ENCODE data around the gene XPNPEP3. TPM values are rescaled to one million over a fixed set of nuclear protein-coding genes. Genes with fewer than 3 reads are reported as not detected.
"Not testable (repeated sequence)": the region's sequence is repeated elsewhere in the genome, so short reads cannot be mapped to it uniquely, and the experiment has no call there.

Gene XPNPEP3
- total RNA-seq, 1 donor from 2014 or later = 14.7 TPM

DNA sequence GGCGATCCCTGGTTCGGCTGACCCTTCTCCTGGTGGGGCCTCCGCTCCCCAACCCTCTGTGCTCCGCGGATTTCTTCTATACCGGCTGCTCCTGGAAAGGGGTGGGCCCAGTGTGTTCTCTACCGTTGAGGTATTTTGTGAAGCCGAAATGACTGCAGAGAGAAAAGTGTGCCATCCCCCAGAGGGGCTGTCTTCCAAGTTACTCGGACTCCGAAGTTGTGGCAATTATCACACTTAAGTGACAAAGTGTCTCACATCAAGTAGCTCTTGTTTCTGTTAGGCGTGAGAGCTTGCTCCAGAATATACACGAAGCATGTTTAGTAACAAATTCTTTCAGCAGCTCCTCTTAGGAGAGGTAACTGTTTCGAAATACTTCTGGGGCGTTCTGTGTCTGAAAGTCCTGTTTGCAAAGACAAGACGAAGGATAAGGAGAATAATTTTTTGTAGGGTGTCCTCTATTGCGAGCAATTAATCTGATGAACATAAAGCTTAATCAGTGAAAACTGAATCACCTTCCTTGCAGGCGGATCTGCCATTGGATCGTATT is 434 bp downstream of the XPNPEP3 start:
- no peak for DNase-seq (ENCODE audit: low read depth)

DNA sequence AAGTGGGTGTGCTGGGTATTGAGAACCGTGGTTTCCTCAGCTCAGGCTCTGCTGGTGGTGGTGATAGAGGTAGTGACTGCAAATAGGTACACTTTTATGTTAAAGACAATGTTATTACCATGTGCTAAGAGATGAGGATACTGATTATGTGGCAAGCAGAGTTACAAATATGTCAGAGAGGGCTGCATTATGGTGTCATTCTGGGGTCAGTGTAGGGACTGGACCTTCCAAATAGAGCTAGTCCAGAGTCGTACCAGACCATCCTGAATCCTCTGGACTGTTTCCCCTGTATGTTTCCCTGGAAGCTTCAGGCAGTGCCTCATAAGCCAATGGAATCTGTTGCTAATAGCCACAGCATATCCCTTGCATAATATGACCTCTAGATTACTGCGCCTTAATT is 5.1 kb downstream of the XPNPEP3 start, which contains the start of gene DNAJB7:
Gene DNAJB7, minus strand, starts transcription at position 101 of the 400 bp plus-strand sequence. CDS start 119 bp downstream, outside the sequence.
- DNase-seq (ENCODE audit: low read depth) = no peak

GRCh38 chr22:40862537-40862936 is 5.6 kb downstream of the XPNPEP3 start:
- no peak for DNase-seq (ENCODE audit: low read depth)

DNA sequence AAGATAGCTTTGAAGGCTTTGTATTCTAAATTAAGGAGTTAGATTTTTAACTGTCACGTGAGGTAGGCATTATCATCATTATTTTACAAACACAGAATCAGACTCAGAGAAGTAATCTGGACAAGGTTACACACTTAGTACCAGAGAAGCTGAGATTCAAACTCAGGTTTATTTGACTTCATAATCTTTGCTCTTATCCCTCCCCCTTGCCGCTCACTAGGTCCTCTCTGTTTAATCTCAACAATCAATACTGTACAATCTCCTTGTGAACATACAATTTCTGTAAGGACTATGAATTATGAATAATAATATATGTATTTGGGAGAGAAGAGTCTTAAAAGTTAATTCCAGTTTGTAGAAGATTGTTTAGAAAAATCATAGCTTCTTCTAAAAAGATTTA is 10.2 kb downstream of the XPNPEP3 start:
- DNase-seq (ENCODE audit: low read depth) = no peak

- DNase-seq (ENCODE audit: low read depth) = not testable (repeated sequence)
Measured at GRCh38 chr22:40868379-40868778, 11.4 kb downstream of the XPNPEP3 start.

- no peak for DNase-seq (ENCODE audit: low read depth)
Measured at GRCh38 chr22:40874016-40874415, 17.1 kb downstream of the XPNPEP3 start.

DNA sequence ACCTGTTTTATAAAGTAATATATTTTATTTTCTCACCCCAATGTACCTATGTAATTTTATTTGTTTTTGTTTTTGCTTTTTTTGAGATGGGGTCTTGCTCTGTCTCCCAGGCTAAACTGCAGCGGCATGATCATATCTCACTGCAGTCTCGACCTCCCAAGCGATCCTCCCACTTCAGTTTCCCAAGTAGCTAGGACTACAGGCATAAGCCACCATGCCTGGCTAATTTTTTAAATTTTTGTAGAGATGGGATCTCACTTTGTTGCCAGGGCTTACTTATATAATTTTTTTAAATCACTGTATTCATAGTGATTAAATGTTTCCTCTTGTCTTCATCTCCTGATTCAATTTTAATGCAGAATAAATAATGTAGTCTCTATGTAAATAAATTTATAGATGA is 18.2 kb downstream of the XPNPEP3 start:
- DNase-seq (ENCODE audit: low read depth) = no peak

DNA sequence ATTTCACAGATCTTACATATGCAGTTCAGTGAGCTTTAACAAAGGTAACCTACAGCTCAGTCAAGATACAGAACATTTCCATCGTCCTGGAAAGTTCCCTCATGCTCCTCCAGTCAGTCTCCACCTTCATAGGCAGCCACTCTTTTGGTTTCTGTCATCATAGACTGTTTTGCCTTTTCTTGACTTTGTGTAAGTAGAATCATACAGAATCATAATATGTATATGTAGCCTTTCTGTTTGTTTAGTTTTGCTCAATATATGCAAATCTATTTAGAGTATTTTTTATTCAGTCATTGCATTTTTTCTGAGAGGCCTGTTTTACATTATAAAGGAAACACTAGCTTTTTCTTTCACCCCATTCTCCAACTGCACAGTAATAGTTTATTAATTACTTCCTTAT is 20.0 kb downstream of the XPNPEP3 start:
- DNase-seq (ENCODE audit: low read depth) = no peak

DNA sequence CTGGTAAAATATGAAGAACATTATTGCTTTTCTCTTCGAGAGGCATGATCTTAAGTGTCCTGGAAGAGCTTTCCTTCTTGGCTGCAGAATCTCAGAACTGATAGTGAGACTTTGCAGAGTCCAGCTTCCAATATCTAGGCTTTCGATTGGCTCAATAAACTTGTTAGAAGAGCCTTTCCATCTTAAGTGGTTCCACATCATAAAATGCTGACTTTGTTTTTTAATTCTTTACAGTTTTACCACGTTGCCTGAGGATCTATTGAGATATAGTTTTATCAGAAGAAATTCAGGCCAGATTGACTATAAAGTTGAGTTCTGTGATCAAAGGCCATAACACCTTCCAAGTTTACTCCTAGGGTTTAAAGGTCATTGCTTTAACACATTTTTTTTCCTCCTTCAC is 20.5 kb downstream of the XPNPEP3 start:
- no peak for DNase-seq (ENCODE audit: low read depth)

- DNase-seq (ENCODE audit: low read depth) = peak; percentile 20
Measured at GRCh38 chr22:40878922-40879321, 22.0 kb downstream of the XPNPEP3 start.

- DNase-seq (ENCODE audit: low read depth) = no peak
Measured at GRCh38 chr22:40889116-40889515, 32.2 kb downstream of the XPNPEP3 start.

DNA sequence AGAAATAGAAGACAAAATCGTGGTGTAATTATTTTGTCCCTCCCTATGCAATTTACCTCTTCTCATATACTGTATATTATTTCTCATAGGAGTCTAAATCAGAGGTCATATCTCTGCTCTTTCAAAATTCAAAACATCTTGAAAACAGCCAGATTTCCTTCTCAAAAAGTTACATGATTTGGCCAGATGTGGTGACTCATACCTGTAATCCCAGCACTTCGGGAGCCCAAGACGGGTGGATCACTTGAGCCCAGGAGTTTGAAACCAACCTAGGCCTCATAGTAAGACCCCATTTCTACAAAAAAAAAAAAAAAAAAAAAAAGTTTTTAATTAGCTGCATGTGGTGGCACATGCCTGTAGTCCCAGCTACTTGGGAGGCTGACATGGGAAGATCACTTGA is 33.9 kb downstream of the XPNPEP3 start:
- no peak for DNase-seq (ENCODE audit: low read depth)

- DNase-seq (ENCODE audit: low read depth) = no peak
Measured at GRCh38 chr22:40894417-40894816, 37.5 kb downstream of the XPNPEP3 start.

DNA sequence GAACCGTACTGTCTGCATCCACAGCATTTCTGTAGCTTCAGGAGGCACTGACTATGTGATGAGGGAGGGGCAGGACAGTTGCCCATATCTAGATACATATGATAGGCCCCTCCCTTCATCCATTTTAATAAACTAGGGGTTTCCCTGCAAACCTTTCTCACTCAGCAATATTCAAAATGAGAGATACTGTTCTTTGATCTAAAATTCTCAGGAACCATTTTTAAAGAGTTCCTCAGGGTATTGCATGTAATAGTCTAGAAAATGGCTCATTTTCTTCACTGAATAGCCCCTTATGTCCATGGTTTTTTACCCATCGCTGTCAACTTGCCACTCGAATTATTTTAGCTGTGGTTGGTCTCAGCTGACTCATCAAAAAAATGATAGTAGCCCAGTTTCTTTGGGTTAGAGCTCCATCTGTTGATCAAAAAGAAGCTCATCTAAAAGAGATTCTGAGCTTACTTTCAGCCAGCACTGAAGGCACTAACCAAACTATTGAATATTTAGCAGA is 42.0 kb downstream of the XPNPEP3 start:
- peak; percentile 74 for DNase-seq (ENCODE audit: low read depth)

DNA sequence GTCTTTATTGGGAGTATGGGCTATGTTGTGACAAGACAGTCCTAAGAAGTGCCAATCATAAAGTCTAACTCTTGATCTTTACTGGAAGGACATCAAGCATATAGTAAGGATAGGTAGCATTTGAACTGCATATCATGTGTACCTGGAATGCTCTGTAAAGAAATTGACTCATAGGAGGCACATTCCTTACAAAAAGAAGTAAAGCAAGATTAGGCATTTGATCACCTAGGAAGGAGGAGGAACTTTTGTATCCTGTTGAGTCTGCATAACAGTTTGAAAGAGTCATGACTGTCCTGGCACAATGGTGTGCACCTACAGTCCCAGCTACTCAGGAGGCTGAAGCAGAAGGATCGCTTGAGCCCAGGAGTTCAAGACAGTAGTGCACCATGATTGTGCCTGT is 47.2 kb downstream of the XPNPEP3 start:
- DNase-seq (ENCODE audit: low read depth) = peak; percentile 3

DNA sequence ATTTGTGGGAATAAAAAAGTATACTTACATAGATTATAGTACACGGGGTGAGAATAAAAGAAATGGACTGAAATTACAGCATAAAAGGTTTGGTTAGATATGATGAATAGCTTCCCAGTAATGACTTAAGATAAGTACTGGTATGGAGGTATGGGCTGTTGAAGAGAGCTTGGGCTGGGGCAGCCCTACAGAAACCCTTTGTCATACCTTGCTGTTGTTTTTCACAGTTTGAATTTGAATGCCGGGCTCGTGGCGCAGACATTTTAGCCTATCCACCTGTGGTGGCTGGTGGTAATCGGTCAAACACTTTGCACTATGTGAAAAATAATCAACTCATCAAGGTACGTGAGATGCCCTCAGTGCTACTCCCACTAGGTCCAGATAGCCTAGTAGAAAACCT is 51.9 kb downstream of the XPNPEP3 start:
- no peak for DNase-seq (ENCODE audit: low read depth)

GRCh38 chr22:40911772-40912171 is 54.8 kb downstream of the XPNPEP3 start:
- no peak for DNase-seq (ENCODE audit: low read depth)

- not testable (repeated sequence) for DNase-seq (ENCODE audit: low read depth)
Measured at GRCh38 chr22:40912987-40913386, 56.0 kb downstream of the XPNPEP3 start.

GRCh38 chr22:40919446-40919845 is 62.5 kb downstream of the XPNPEP3 start:
- no peak for DNase-seq (ENCODE audit: low read depth)

DNA sequence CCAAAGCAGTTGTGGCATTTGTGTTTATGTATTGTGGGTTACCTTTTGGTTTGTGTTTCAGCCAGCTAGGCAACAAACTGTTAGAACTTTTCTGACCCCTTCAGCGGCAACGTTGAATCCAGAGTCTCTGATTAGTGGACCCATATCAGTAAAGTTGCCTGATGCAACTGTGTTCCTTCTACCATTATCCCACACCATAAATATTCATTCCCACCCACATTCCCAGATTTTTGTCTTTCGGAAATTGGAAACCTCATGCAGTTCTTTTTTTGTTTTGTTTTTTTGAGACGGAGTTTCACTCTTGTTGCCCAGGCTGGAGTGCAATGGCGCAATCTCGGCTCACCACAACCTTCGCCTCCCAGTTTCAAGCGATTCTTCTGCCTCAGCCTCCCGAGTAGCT is 63.6 kb downstream of the XPNPEP3 start:
- DNase-seq (ENCODE audit: low read depth) = no peak

GRCh38 chr22:40922484-40923303 is 65.7 kb downstream of the XPNPEP3 start:
- DNase-seq (ENCODE audit: low read depth) = peak; percentile 72

- DNase-seq (ENCODE audit: low read depth) = no peak
Measured at GRCh38 chr22:40928657-40929056, 71.7 kb downstream of the XPNPEP3 start.

- no peak for DNase-seq (ENCODE audit: low read depth)
Measured at GRCh38 chr22:40932396-40932795, 75.4 kb downstream of the XPNPEP3 start.
